C1 segment of cervical spinal cord (tissue), 14 donors: ENCODE results near the gene ACADSB.

Experiments used
- DNase-seq, 14 donors: peaks; one replicate each; lab custom pipeline; 2025; lab: John Stamatoyannopoulos, UW

ACADSB gene

GRCh38 chr10:123100030-123100762 lies 91.4 kb downstream of the ACADSB start:
- no peak for DNase-seq

GRCh38 chr10:123101872-123102271 lies 93.1 kb downstream of the ACADSB start:
- no peak for DNase-seq

- DNase-seq, result no peak
Observed at GRCh38 chr10:123102673-123103072, 93.9 kb downstream of the ACADSB start.

GRCh38 chr10:123103944-123104343 lies 95.1 kb downstream of the ACADSB start:
- no peak for DNase-seq
